Kasumi-1 (cell line): ENCODE measurements around the gene KLHL25.

Source experiments
- DNase-seq, 2 experiments: peaks; one replicate each; lab custom pipeline; 2025; lab: John Stamatoyannopoulos, UW

KLHL25 gene

GRCh38 chr15:85760531-85761371 is 34.0 kb downstream of the KLHL25 start:
- no peak for DNase-seq

GRCh38 chr15:85760049-85760448 is 34.7 kb downstream of the KLHL25 start:
- no peak for DNase-seq

- DNase-seq, result no peak
Measured at GRCh38 chr15:85759376-85759775, 35.3 kb downstream of the KLHL25 start.

- DNase-seq, result no peak
Measured at GRCh38 chr15:85758655-85758978, 36.1 kb downstream of the KLHL25 start.

GRCh38 chr15:85757939-85758654 is 36.6 kb downstream of the KLHL25 start:
- DNase-seq, result no peak

- DNase-seq, result no peak
Measured at GRCh38 chr15:85757073-85757938, 37.4 kb downstream of the KLHL25 start.

- DNase-seq, result no peak
Measured at GRCh38 chr15:85756411-85757072, 38.2 kb downstream of the KLHL25 start.

GRCh38 chr15:85755942-85756341 is 38.8 kb downstream of the KLHL25 start:
- no peak for DNase-seq

GRCh38 chr15:85755471-85755870 is 39.3 kb downstream of the KLHL25 start:
- DNase-seq, result no peak

- DNase-seq, result no peak
Measured at GRCh38 chr15:85754989-85755388, 39.7 kb downstream of the KLHL25 start.

- peak in 1 of 2 experiments; percentile 9 for DNase-seq
Measured at GRCh38 chr15:85753791-85754452, 40.8 kb downstream of the KLHL25 start.

- no peak for DNase-seq
Measured at GRCh38 chr15:85753261-85753660, 41.5 kb downstream of the KLHL25 start.

GRCh38 chr15:85752491-85752961 is 42.2 kb downstream of the KLHL25 start:
- DNase-seq, result no peak

- DNase-seq, result no peak
Measured at GRCh38 chr15:85752124-85752475, 42.6 kb downstream of the KLHL25 start.

- peak; percentile 51 to 71 for DNase-seq
Measured at GRCh38 chr15:85751291-85752123, 43.2 kb downstream of the KLHL25 start.

- peak; percentile 79 to 83 for DNase-seq
Measured at GRCh38 chr15:85750319-85751290, 44.1 kb downstream of the KLHL25 start.

- DNase-seq, result no peak
Measured at GRCh38 chr15:85749261-85750151, 45.2 kb downstream of the KLHL25 start.

GRCh38 chr15:85748729-85749128 is 46.0 kb downstream of the KLHL25 start:
- no peak for DNase-seq
